NCI-H1105 (cell line): ENCODE measurements around the gene ACOT6.
"Not testable (repeated sequence)": the region's sequence is repeated elsewhere in the genome, so short reads cannot be mapped to it uniquely, and the experiment has no call there.

Source experiments
- DNase-seq: peaks from one replicate; lab custom pipeline; 2025; lab: John Stamatoyannopoulos, UW

ACOT6 gene

GRCh38 chr14:73599499-73599898 is 12.8 kb upstream of the ACOT6 start:
- no peak for DNase-seq

- no peak for DNase-seq
Observed at GRCh38 chr14:73602994-73603393, 9.3 kb upstream of the ACOT6 start.

GRCh38 chr14:73606271-73606670 is 6.0 kb upstream of the ACOT6 start:
- no peak for DNase-seq

DNA sequence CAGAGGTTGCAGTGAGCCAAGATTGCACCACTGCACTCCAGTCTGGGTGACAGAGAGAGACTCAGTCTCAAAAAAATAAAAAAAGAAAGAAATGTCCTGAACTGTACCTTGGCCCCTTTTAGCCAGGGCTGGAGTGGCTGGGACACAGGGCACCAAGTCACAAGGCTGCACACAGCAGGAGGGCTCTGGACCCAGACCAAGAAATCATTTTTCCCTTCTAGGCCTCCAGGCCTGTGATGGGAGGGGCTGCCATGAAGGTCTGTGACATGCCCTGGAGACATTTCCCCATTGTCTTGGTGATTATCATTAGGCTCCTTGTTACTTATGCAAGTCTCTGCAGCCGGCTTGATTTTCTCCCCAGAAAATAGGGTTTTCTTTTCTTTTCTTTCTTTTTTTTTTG is 5.1 kb upstream of the ACOT6 start:
- DNase-seq: no peak

DNA sequence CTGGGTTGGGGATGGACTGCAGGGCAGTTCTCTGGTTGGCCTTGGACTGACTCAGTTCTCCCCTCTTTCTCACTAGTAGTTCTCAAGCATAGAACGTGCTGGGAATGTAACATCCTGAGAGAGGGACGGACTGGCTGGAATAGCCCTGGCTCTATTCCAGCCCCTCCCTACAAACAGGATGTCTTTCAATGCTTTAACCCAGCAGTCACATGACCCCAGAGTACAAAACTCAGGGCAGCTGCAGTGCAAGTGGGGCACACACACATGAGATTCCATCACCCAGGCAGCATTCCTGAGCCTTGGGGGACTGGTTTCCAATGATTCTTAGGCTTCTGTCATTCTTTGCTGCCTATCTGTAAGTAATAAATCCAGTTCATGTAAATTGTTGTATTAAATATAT is 1.6 kb upstream of the ACOT6 start:
- no peak for DNase-seq

DNA sequence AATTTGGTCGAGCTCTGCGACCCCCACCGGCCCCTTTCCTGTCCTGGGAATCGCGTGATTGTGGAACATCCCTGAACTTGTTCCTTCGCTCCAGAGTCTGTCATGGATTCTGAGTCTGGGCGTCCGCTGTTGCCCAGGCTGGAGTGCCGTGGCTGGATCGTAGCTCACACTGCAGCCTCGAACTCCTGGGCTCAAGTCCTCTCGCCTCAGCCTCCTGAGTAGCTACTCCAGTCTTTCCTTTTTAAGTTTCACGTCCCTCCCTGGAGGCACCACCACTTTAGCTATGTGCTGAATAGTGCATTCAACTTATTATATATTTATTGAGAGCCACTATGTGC is 698 bp downstream of the ACOT6 start:
- peak; percentile 15 for DNase-seq

DNA sequence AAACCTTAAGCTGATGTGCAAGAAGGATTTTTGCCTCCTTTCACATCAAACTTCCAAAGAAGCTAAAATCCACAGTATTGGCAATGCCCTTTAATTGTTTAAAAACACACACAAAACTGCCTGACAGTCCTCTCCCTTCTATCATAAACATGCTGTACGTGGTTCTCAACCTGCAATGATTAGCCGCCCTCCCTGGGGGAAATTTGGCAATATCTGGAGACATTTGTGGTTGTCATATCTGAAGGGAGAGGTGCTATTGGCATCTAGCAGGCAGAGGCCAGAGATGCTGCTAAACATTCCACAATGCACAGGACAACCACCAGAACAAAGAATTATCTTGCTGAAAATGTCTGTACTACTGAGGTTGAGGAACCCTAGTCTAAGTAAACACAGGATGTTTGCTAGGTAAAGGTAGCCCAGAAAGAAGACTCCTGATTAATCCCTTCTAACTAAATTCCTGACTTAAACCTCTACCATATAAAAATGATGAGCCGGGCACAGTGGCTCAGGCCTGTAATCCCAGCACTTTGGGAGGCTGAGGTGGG is 1.2 kb downstream of the ACOT6 start:
- DNase-seq: no peak

DNA sequence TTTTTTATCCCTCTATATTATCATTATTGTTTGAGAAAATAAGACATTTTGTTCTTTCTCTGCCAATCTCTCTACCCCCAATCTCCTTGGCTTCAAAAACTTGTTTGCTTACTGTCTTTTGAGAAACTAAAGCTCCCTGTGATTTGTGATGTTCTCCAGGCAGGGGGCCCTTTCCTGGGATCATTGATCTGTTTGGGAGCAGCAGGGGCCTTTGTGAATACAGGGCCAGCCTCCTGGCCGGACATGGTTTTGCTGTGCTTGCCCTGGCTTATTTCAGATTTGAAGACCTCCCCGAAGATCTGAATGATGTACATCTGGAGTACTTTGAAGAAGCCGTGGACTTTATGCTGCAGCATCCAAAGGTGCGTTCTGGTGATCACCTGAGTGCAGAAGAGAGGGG is 4.5 kb downstream of the ACOT6 start:
- no peak for DNase-seq

DNA sequence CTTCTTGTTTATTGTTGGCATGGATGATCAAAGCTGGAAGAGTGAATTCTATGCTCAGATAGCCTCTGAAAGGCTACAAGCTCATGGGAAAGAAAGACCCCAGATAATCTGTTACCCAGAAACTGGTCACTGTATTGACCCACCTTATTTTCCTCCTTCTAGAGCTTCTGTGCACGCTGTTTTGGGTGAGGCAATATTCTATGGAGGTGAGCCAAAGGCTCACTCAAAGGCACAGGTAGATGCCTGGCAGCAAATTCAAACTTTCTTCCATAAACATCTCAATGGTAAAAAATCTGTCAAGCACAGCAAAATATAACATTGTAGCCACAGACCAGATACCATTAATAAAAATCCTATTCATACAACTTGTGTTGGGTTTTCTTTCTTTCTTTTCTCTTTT is 7.2 kb downstream of the ACOT6 start:
- no peak for DNase-seq

GRCh38 chr14:73620268-73620667 is 8.0 kb downstream of the ACOT6 start:
- DNase-seq: no peak

DNA sequence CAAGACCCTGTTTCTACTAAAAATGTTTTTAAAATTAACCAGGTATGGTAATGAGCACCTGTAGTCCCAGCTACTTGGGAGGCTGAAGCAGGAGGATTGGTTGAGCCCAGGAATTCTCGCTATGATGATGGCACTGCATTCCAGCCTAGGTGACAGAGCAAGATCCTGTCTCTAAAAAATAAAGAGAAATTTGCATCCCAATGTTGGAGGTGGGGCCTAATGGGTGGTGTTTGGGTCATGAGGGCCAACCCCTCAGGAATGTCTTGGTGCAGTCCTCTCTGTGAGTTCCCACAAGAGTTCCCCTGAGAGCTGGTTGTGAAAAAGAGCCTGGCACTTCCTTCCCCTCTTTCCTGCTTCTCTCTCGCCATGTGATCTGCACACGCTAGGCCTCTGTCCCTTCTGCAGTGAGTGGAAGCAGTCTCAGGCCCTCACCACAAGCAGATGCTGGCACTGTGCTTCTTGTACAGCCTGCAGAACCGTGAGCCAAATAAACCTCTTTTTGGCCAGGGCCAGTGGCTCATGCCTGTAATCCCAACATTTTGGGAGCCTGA is 11.3 kb downstream of the ACOT6 start:
- DNase-seq: no peak

GRCh38 chr14:73625706-73626105 is 13.4 kb downstream of the ACOT6 start:
- no peak for DNase-seq

- DNase-seq: no peak
Observed at GRCh38 chr14:73627151-73627558, 14.8 kb downstream of the ACOT6 start.

DNA sequence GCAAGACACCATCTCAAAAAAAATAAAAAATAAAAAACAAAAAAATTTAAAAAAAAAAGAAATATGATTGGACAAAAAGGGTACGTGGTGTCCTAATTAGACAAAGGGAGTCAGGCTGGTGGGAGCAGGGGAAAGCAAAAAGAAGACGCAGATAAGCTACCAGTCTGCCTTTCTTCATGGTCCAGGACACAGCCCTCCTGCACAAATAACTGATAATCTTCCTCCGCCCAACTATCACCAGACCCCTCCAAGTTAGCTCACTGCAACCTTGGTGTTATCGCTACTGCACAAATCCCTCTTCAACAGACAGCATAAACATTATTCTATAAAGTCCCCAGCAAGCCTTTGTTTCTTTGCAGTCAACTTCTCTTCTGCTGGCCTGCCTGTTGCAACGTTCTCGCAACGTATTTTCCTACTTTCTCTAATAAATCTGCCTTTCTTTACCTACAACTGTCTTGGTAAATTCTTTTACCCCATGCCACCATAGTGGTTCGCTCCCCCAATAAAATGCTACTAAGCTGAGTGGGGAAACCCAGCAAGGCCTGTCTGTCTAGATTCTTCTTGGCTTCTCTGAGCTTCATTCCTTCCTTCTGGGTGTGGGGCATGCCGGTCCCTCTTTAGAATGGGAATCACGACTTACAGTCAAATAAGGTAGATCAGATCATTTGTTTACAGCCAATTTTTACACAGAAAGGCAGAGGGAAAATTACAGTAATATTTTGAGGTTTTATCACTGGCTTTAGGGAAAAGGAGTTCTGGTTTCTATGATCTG is 17.9 kb downstream of the ACOT6 start:
- DNase-seq: no peak

- peak; percentile 54 for DNase-seq
Observed at GRCh38 chr14:73633116-73634010, 21.0 kb downstream of the ACOT6 start.

GRCh38 chr14:73634011-73634833 is 21.9 kb downstream of the ACOT6 start:
- DNase-seq: peak; percentile 13

- DNase-seq: not testable (repeated sequence)
Observed at GRCh38 chr14:73636355-73636754, 24.0 kb downstream of the ACOT6 start.

GRCh38 chr14:73637830-73638229 is 25.5 kb downstream of the ACOT6 start:
- DNase-seq: no peak

DNA sequence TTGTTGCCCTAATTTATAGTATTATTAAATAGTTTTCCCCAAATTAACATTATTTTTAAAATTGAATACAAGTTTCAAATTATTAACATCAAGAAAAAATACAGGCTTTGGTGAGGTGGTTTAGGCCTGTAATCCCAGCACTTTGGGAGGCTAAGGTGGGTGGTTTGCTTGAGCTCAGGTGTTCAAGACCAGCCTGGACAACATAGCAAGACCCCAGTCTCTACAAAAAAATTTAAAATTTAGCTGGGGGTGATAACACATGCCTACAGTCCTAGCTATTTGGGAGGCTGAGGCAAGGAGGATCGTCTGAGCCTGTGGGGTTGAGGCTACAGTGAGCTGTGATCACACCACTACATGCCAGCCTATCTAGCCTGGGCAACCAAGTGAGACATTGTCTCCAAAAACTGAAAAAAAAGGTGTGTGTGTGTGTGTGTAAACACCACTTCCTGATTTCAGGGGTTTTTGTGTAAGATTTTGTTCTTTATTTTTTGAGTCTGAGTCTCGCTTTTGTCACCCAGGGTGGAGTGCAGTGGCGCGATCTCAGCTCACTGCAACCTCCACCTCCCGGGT is 28.6 kb downstream of the ACOT6 start:
- no peak for DNase-seq

DNA sequence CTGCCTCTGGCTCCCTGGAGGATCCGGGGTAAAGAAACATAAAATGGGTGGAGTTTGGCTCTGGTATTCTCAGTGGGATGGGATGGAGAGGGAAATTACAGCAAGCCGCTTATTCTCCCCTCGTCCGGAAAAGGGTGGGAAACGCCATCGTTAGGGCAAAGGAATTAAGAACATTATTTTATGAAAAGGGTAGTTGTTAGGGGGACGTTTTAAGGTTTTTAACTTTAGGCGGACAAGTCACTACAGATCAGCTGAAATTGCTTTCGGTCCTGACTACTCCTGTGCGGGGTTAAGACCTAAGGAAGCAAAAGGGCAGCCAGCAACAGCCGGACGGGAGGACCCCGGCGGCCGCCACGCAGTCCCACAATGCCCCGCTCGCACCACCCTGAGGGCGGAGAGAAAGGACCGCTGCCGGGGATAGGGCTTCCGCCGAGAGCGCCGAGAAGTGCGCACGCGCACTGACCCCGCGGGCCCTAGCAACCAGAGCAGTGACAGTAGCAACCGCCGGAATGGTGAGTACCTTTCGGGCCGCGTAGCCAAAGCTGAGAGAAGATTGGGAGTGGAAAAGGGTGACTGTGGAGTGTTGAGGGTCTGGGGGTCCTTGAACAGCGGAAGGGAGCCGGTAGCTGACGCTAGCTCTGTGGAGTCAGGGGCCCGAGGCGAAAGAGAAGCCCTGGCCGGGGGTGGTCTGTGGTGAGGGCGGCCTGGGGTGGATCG is 32.4 kb downstream of the ACOT6 start, which contains the start of gene DNAL1:
Gene DNAL1 (plus strand): TSS at position 456 of the 717 bp plus-strand sequence. CDS start 54 bp downstream, at position 510.
- DNase-seq: peak; percentile 91

GRCh38 chr14:73645248-73645610 is 32.9 kb downstream of the ACOT6 start:
- DNase-seq: no peak
